Stimulated activated CD8-positive, alpha-beta memory T cell treated with anti-CD3 and anti-CD28 coated beads, Interleukin-4, amount 100 ng/mL, for 48 hours (primary cell): Measurements from ENCODE around the gene TMEM138.

Experiments used
- DNase-seq: peaks from one replicate; pipeline ENCODE4 v3.0.0-alpha.2; 2020

TMEM138 gene

DNA sequence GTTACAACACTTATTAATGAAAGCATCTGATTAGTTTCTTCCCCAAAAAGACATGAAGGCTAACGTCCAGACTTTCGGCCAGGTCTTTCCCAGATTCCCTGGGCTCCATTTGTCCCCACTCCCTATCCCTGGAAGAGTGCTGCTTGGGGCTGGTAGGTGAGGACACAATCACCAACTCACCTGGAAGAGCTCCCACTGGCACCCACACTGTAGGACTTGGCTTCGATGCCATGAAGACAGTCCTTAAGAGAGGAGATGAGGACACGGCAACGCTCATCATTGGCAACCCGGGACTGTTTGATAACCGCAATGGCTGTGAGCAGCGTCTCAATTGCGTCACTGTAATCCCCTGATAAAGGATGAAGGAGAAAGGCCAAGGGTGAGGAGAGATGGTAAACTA lies 49.4 kb downstream of the TMEM138 start:
- DNase-seq = no peak

DNA sequence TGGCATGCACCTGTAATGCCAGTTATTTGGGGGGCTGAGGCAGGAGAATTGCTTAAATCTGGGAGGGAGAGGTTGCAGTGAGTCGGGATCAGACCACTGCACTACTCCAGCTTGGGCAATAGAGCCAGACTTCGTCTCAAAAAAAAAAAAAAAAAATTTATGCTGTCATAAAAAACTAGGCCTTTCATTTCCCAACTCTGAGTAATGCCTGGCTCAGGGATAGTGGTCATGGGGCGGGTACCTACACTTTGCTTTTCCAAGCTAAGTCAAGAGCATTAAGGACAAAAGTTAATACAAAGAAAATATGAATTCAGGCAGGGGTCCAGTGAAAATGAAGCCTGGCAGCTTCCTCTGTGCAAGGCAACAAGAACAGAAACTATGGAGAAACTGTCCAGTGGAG lies 51.3 kb downstream of the TMEM138 start:
- no peak for DNase-seq

DNA sequence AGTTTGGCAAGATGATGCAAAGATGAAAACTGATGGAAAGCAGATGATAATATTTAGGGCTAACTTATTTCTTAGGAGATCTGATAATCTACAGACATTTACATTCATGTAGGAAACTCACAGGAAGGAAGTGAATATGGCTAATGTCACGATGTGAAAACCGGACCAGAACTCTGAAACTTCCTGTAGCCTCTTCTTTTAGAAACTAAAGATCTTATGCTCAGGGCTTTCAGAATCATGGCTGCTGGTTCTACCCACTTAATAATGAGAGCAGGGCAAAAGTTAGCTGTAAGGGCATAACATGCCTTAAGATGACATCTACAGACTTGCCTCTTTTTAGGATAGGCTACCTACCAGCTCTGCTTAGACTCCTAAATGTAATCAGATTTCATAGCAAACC lies 52.4 kb downstream of the TMEM138 start:
- DNase-seq = no peak

DNA sequence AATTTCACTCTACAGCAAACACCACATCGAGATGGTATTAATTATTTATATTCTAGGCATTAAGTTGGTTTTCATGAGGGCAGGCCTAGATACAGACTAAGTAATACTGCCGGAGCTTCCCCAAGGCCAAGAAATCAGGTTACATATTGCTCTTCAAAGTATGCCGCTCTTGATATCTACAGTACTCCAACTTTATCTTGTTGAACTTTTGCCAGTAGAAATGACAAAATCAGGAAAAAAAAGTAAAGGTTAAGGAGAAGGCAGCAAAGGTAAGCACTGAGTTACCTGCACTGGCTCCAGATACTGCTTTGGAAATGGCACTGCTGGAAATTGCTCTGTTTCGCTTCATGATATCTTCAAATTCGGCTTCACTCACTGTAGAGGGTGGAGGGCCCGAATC lies 53.2 kb downstream of the TMEM138 start:
- no peak for DNase-seq

GRCh38 chr11:61416941-61417340 lies 54.8 kb downstream of the TMEM138 start:
- DNase-seq = no peak

GRCh38 chr11:61417670-61418069 lies 55.5 kb downstream of the TMEM138 start:
- DNase-seq = no peak

DNA sequence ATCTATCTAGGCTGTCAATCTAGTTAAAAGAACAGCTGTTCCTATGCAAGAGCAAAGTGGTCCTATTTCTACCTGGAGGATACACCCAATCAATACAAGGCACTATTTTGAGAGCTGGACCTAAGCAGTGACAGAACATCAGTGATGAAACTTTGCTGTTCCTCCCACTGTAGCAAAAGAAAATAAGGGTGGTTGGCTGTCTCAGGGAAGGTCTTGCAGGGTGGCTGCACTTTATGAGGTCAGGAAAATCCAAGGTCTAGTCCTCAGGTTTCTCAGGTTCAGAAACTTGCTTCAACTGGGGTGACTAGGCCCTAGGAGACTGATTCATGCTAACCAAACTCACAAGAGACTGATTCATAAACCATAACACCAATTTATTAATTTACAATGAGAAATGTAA lies 56.0 kb downstream of the TMEM138 start:
- no peak for DNase-seq
